Fibroblast of villous mesenchyme (primary cell): ENCODE data around the gene IGFBP3. TPM values are rescaled to one million over a fixed set of nuclear protein-coding genes. Genes with fewer than 3 reads are reported as not detected.
A peak's percentile ranks its signal among the peaks of the same experiment; 100 is the strongest.

ENCODE experiments used
- DNase-seq: peaks from one replicate; pipeline ENCODE4 v3.0.0-alpha.2; 2010; ENCODE audit warnings: low read depth
- H3K4me3 ChIP-seq: 2 replicates; pipeline ENCODE4 v1.5.1; 2011; ENCODE audit warnings: low read depth, mild to moderate bottlenecking, low read length
- CTCF ChIP-seq: IDR thresholded peaks from 2 replicates; pipeline ENCODE4 v1.5.1; 2012; ENCODE audit warnings: low read depth, mild to moderate bottlenecking, low read length; ENCODE audit not compliant: insufficient read depth
- total RNA-seq: library from RNA; depleted of rRNA; stranded (reverse); fragments of >200 nt; gene quantifications from 2 replicates; pipeline ENCODE4 v1.2.3, GENCODE V29; 2012

Gene IGFBP3
- total RNA-seq, 1 donor = 88.5 TPM

- DNase-seq = no peak
- H3K4me3 ChIP-seq = no peak overlapping the region
- no peak for TF ChIP-seq CTCF
These were observed 53.6 kb downstream of the IGFBP3 start for GRCh38 chr7:45867471-45867870.

- H3K4me3 ChIP-seq = no peak overlapping the region
- TF ChIP-seq CTCF = no peak
- DNase-seq = no peak
These were observed 55.3 kb downstream of the IGFBP3 start for GRCh38 chr7:45865594-45866410.

GRCh38 chr7:45863715-45864114 is 57.4 kb downstream of the IGFBP3 start:
- TF ChIP-seq CTCF = peak; percentile 24
- no peak for DNase-seq
- no peak overlapping the region for H3K4me3 ChIP-seq

Other genes starting within 250 kb of the IGFBP3 start
- not detected in 2 replicates for gene CCDC201, start 48.2 kb downstream of the IGFBP3 start, total RNA-seq
- gene IGFBP1, start 32.8 kb downstream of the IGFBP3 start, total RNA-seq = under 0.01 TPM in 1 of 2 replicates, not detected in the other